22Rv1 (cell line): Measurements from ENCODE around the gene MALSU1.

Experiments
- CTCF ChIP-seq: fragments of 450-650 bp; IDR thresholded peaks from 2 replicates; pipeline ENCODE4 v1.5.1; 2017; ENCODE audit warnings: mild to moderate bottlenecking
- ZFX ChIP-seq: fragments of 450-650 bp; IDR thresholded peaks from 2 replicates; pipeline ENCODE4 v1.6.1; 2017; ENCODE audit warnings: antibody characterized with exemption, borderline replicate concordance

DNA sequence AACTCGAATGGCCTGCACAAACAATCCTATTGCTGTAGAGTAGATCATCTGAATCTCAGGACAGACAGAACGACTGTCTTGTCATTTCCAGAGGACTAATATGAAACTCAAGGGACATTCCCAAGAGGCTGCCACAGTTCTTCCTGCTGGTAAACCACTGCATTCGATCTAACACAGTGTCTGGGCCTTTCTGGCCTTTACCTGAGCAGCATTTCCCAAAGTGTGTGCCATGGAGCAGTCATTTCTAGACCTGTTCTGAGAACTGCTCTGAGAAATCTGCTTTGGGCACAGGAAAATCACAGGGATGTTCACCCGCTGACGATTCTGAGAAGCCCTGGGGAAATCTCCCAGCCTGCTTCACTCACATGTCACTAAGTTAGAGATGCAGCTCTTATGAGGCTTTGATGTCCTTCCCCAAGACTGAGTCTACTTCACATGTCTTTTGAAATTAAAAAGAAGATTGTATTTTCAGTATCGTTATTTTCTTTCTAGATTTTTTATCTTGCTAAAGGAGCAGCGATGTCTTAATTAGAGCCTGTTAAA lies 34.2 kb upstream of the MALSU1 start:
- TF ChIP-seq ZFX (no peak), CTCF (no peak)
